H1 (cell line): Measurements from ENCODE around the gene HAVCR1. TPM values are rescaled to one million over a fixed set of nuclear protein-coding genes. Genes with fewer than 3 reads are reported as not detected.

Experiments
- CTCF ChIA-PET: fragments of 300-600 bp; sonication (Branson Sonifier 250); formaldehyde crosslinking; loops from one replicate; lab custom pipeline; 2021; ENCODE audit not compliant: partially characterized antibody; lab: Charles Lee
- POLR2A ChIA-PET: fragments of 300-600 bp; sonication (Branson Sonifier 250); formaldehyde crosslinking; loops from one replicate; lab custom pipeline; 2021; ENCODE audit warnings: inconsistent platforms; ENCODE audit not compliant: partially characterized antibody; lab: Charles Lee
- DNase-seq, 2 experiments: peaks; one replicate each; pipeline versions ENCODE4 v3.0.0 to v3.0.0-alpha.2; 2010 to 2022; ENCODE audit warnings: low spot score in 2 of 2, low read depth in 1 of 2, mixed read lengths in 1 of 2
- FAIRE-seq: peaks from 2 replicates; lab custom pipeline; 2011; peaks lifted over from hg19 to GRCh38; lab: Jason Lieb, UNC
- H2AFZ ChIP-seq: 2 replicates; pipeline ENCODE4 v1.8.1; 2012; ENCODE audit warnings: low read length, inconsistent platforms
- H2AK5ac ChIP-seq: 2 replicates; pipeline ENCODE4 v1.6.1; 2013; ENCODE audit warnings: low read depth, low read length
- H2BK120ac ChIP-seq: replicated peaks from 2 replicates; pipeline ENCODE3; 2013; ENCODE audit warnings: low read depth, low read length, inconsistent platforms
- H2BK12ac ChIP-seq: 2 replicates; pipeline ENCODE4 v1.6.1; 2013; ENCODE audit warnings: low read depth, low read length
- H2BK15ac ChIP-seq: 2 replicates; pipeline ENCODE4 v1.6.1; 2013; ENCODE audit warnings: low read length
- H2BK20ac ChIP-seq: 2 replicates; pipeline ENCODE4 v1.6.1; 2013; ENCODE audit warnings: low read length
- H2BK5ac ChIP-seq: 2 replicates; pipeline ENCODE4 v1.6.1; 2013; ENCODE audit warnings: low read depth, low read length
- H3K14ac ChIP-seq: 2 replicates; pipeline ENCODE4 v1.6.1; 2013; ENCODE audit warnings: inconsistent platforms; ENCODE audit not compliant: insufficient read length
- H3K18ac ChIP-seq: 2 replicates; pipeline ENCODE4 v1.6.1; 2013; ENCODE audit warnings: low read length; ENCODE audit errors: extremely low read depth
- H3K23ac ChIP-seq: 2 replicates; pipeline ENCODE4 v1.6.1; 2013; ENCODE audit warnings: inconsistent platforms; ENCODE audit not compliant: insufficient read length
- H3K23me2 ChIP-seq: 2 replicates; pipeline ENCODE4 v1.6.1; 2013; ENCODE audit warnings: low read depth, low read length
- H3K27ac ChIP-seq: 2 replicates; pipeline ENCODE4 v1.6.1; 2011; ENCODE audit warnings: low read depth, low read length, inconsistent platforms
- H3K27me3 ChIP-seq, 4 experiments: replicated peaks in 1 of 4; 1 replicate in 1 of 4; 2 replicates in 3 of 4; pipeline versions ENCODE4 v1.6.1 to v1.8.1; 2011 to 2013; ENCODE audit warnings: low read length in 3 of 4, mild to moderate bottlenecking in 3 of 4, inconsistent platforms in 2 of 4, mixed read lengths in 2 of 4, moderate library complexity in 1 of 4; ENCODE audit not compliant: control insufficient read depth in 3 of 4, insufficient read depth in 3 of 4; ENCODE audit errors: extremely low read depth in 1 of 4
- H3K36me3 ChIP-seq, 4 experiments: 2 replicates each; pipeline versions ENCODE4 v1.6.1 to v1.8.1; 2011 to 2013; ENCODE audit warnings: mild to moderate bottlenecking in 4 of 4, low read length in 3 of 4, moderate library complexity in 2 of 4, control low read depth in 1 of 4, inconsistent platforms in 1 of 4; ENCODE audit not compliant: insufficient read depth in 4 of 4, control insufficient read depth in 2 of 4
- H3K4ac ChIP-seq: replicated peaks from 2 replicates; pipeline ENCODE3; 2013; ENCODE audit warnings: low read length, low read depth, mixed read lengths, inconsistent platforms; ENCODE audit not compliant: insufficient read length
- H3K4me1 ChIP-seq, 4 experiments: replicated peaks in 1 of 4; 1 replicate in 1 of 4; 2 replicates in 3 of 4; pipeline versions ENCODE4 v1.6.1 to v1.8.1; 2011 to 2013; ENCODE audit warnings: low read length in 3 of 4, inconsistent platforms in 2 of 4, mixed read lengths in 1 of 4; ENCODE audit not compliant: insufficient read depth in 4 of 4, control insufficient read depth in 3 of 4
- H3K4me2 ChIP-seq, 2 experiments: 2 replicates each; pipeline versions ENCODE4 v1.6.1 to v1.8.1; 2011 to 2013; ENCODE audit warnings: low read depth in 2 of 2, low read length in 2 of 2, control low read depth in 1 of 2, inconsistent platforms in 1 of 2, mild to moderate bottlenecking in 1 of 2; ENCODE audit not compliant: insufficient read depth in 1 of 2
- H3K4me3 ChIP-seq, 4 experiments: fragments of 200-600, 300-600 bp in 1 of 4; sonication (generic), shearing (Covaris generic), sonication (Bioruptor Twin) in 1 of 4; 2 replicates each; pipeline versions ENCODE4 v1.5.1 to v1.8.1; 2011 to 2016; ENCODE audit warnings: low read length in 4 of 4, low read depth in 3 of 4, control low read depth in 2 of 4, inconsistent platforms in 2 of 4, mild to moderate bottlenecking in 2 of 4, mixed read lengths in 1 of 4, moderate library complexity in 1 of 4; ENCODE audit not compliant: insufficient read depth in 2 of 4; ENCODE audit errors: extremely low read depth in 1 of 4
- H3K56ac ChIP-seq: replicated peaks from 2 replicates; pipeline ENCODE3; 2013; ENCODE audit warnings: low read depth, mild to moderate bottlenecking, mixed read lengths, low read length, inconsistent platforms; ENCODE audit not compliant: insufficient read length
- H3K79me1 ChIP-seq: 2 replicates; pipeline ENCODE4 v1.6.1; 2013; ENCODE audit warnings: low read depth, low read length, control low read depth
- H3K79me2 ChIP-seq, 2 experiments: 2 replicates each; pipeline versions ENCODE4 v1.6.1 to v1.8.1; 2012 to 2013; ENCODE audit warnings: low read length in 2 of 2, mild to moderate bottlenecking in 2 of 2, inconsistent platforms in 1 of 2; ENCODE audit not compliant: insufficient read depth in 2 of 2, control insufficient read depth in 1 of 2
- H3K9ac ChIP-seq, 4 experiments: replicated peaks in 1 of 4; 1 replicate in 1 of 4; 2 replicates in 3 of 4; pipeline versions ENCODE4 v1.6.1 to v1.8.1; 2011 to 2013; ENCODE audit warnings: low read depth in 3 of 4, low read length in 3 of 4, control low read depth in 2 of 4, mild to moderate bottlenecking in 2 of 4, moderate library complexity in 2 of 4, inconsistent platforms in 1 of 4; ENCODE audit errors: extremely low read depth in 1 of 4
- H3K9me3 ChIP-seq, 2 experiments: 2 replicates each; pipeline versions ENCODE4 v1.6.1 to v1.8.1; 2012 to 2013; ENCODE audit warnings: mild to moderate bottlenecking in 2 of 2, moderate library complexity in 2 of 2, control low read depth in 1 of 2, inconsistent platforms in 1 of 2, low read depth in 1 of 2, low read length in 1 of 2, mixed read lengths in 1 of 2; ENCODE audit not compliant: insufficient read depth in 2 of 2
- H4K20me1 ChIP-seq, 2 experiments: replicated peaks in 1 of 2; 2 replicates each; pipeline versions ENCODE3 to v1.8.1; 2011 to 2013; ENCODE audit warnings: inconsistent platforms in 2 of 2, low read length in 2 of 2, mild to moderate bottlenecking in 1 of 2; ENCODE audit not compliant: insufficient read depth in 2 of 2, control insufficient read depth in 1 of 2
- H4K5ac ChIP-seq: 2 replicates; pipeline ENCODE4 v1.6.1; 2013; ENCODE audit warnings: low read length, low read depth, mixed read lengths, inconsistent platforms; ENCODE audit not compliant: insufficient read length
- H4K8ac ChIP-seq: 2 replicates; pipeline ENCODE4 v1.8.0; 2013; ENCODE audit warnings: mild to moderate bottlenecking, moderate library complexity, low read length, inconsistent platforms; ENCODE audit not compliant: insufficient read depth; ENCODE audit errors: extremely low read depth
- H4K91ac ChIP-seq: replicated peaks from 2 replicates; pipeline ENCODE3; 2013; ENCODE audit warnings: low read length, mixed read lengths, inconsistent platforms; ENCODE audit not compliant: insufficient read length
- BACH1 ChIP-seq: IDR thresholded peaks from 2 replicates; pipeline ENCODE4 v1.6.1; 2012; ENCODE audit warnings: low read length, improper control_type of control experiment
- WGBS, 2 experiments: shearing (Covaris generic) in 1 of 2; methylation state at CpG; one replicate each; pipeline versions ENCODE4 v1.1.6 to v1.1.7; 2013 to 2015; ENCODE audit warnings: low lambda C conversion rate in 2 of 2, mixed read lengths in 2 of 2, inconsistent platforms in 1 of 2, low coverage in 1 of 2, missing lambda C conversion rate in 1 of 2; ENCODE audit not compliant: insufficient replicate concordance in 2 of 2, insufficient coverage in 1 of 2, insufficient read length in 1 of 2; ENCODE audit errors: extremely low coverage in 1 of 2, missing lambda C conversion rate in 1 of 2; 5-methylcytosine and 5-hydroxymethylcytosine counted together
- polyA plus RNA-seq, 7 experiments: library from polyadenylated mRNA; depleted of rRNA in 3 of 7; stranded (reverse) in 5 of 7; unstranded in 2 of 7; fragments of >200 nt in 5 of 7; fragments of 200-250 nt in 2 of 7; gene quantifications; 1 replicate in 5 of 7; 2 replicates in 1 of 7; 4 replicates in 1 of 7; pipeline versions ENCODE4 v1.2.1 to v1.2.3, GENCODE V29; 2011 to 2013; ENCODE audit warnings: missing spikeins in 2 of 7, mixed read lengths in 2 of 7
- total RNA-seq: library from RNA; stranded (reverse); fragmentation: NEBNext Ultra II Directional; extraction: Animal tissue kit (Norgen Biotek cat#: 25700); gene quantifications from 2 replicates; pipeline ENCODE4 v1.2.1, GENCODE V29; 2021

The HAVCR1 gene
- total and polyA plus RNA-seq, 2 of the 8 experiments (the other 6 are each of a cell fraction or from before 2014, with no cell fraction given): not detected

- Histone ChIP-seq H3K4me3 (no peak overlapping the region), H3K23ac (no peak overlapping the region), H4K8ac (no peak overlapping the region), H2BK15ac (no peak overlapping the region), H3K14ac (no peak overlapping the region), H3K4ac (no peak overlapping the region), H3K23me2 (no peaks in the 10 kb centered on the region), H3K4me2 (no peak overlapping the region), H4K20me1 (no peaks in the 10 kb centered on the region), H3K27me3 (no peaks in the 10 kb centered on the region), H2BK20ac (no peak overlapping the region), H2AFZ (no peak overlapping the region), H4K91ac (no peak overlapping the region), H3K79me1 (no peaks in the 10 kb centered on the region), H3K9me3 (no peaks in the 10 kb centered on the region), H2BK120ac (no peak overlapping the region), H2BK12ac (no peak overlapping the region), H2BK5ac (no peak overlapping the region), H3K36me3 (no peaks in the 10 kb centered on the region), H3K27ac (no peak overlapping the region), H3K18ac (no peak overlapping the region), H3K79me2 (no peaks in the 10 kb centered on the region), H4K5ac (no peak overlapping the region), H3K56ac (no peak overlapping the region), H2AK5ac (no peak overlapping the region), H3K4me1 (peaks cover 0 to 8% (median 1%) of the 10 kb centered on the region in 4 experiments; a peak in 3 of 7 replicates), H3K9ac (no peak overlapping the region)
- POLR2A ChIA-PET: no interaction called here
- FAIRE-seq (no peak), DNase-seq (no peak)
- WGBS, 2 experiments: 94% methylated on average over 3 of the region's 3 CpGs; no CpG with 5 or more reads in 1 of the 2 experiments
- TF ChIP-seq BACH1: no peak
- CTCF ChIA-PET: interaction anchor here (0.6 to 1.8 kb wide), 4 partner anchors 10 to 955 kb away, joined by 3 to 5 read pairs (median 3); no protein-coding TSS in a partner anchor
Measured at GRCh38 chr5:157046041-157046440, 12.9 kb downstream of the HAVCR1 start.
